GM19395 (cell line): ENCODE results near the gene MIEN1.
"Not testable (repeated sequence)": the region's sequence is repeated elsewhere in the genome, so short reads cannot be mapped to it uniquely, and the experiment has no call there.

Experiments
- ATAC-seq: cut with Tn5 transposase; IDR thresholded peaks from one replicate; pipeline ENCODE4 v1.9.1; 2021; ENCODE audit warnings: mild to moderate bottlenecking, moderate library complexity; ENCODE audit not compliant: unreplicated experiment

The MIEN1 gene

GRCh38 chr17:39719563-39720355, 10.6 kb downstream of the MIEN1 start:
- ATAC-seq = no peak

GRCh38 chr17:39717660-39718059, 12.7 kb downstream of the MIEN1 start:
- ATAC-seq = no peak

GRCh38 chr17:39716879-39717536, 13.3 kb downstream of the MIEN1 start:
- ATAC-seq = no peak

- ATAC-seq = no peak
Measured at GRCh38 chr17:39716073-39716818, 14.1 kb downstream of the MIEN1 start.

GRCh38 chr17:39715375-39716072, 14.8 kb downstream of the MIEN1 start:
- ATAC-seq = no peak

GRCh38 chr17:39714234-39714633, 16.1 kb downstream of the MIEN1 start:
- ATAC-seq = no peak

GRCh38 chr17:39711851-39712250, 18.5 kb downstream of the MIEN1 start:
- no peak for ATAC-seq

- ATAC-seq = not testable (repeated sequence)
Measured at GRCh38 chr17:39711071-39711470, 19.3 kb downstream of the MIEN1 start.

- no peak for ATAC-seq
Measured at GRCh38 chr17:39709998-39710964, 20.1 kb downstream of the MIEN1 start.

GRCh38 chr17:39709319-39709997, 20.9 kb downstream of the MIEN1 start:
- no peak for ATAC-seq

DNA sequence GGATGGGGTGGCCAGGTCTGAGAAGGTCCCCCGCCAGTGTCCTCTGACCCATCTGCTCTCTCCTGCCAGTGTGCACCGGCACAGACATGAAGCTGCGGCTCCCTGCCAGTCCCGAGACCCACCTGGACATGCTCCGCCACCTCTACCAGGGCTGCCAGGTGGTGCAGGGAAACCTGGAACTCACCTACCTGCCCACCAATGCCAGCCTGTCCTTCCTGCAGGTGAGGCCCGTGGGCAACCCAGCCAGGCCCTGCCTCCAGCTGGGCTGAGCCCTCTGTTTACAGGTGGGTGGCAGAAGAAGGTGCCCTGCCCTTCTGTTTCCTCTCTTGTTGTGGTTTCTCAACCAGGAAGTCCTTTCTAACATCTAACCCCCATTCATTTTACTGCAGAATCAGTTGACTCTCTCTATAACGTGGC, 23.4 kb downstream of the MIEN1 start:
- no peak for ATAC-seq

- no peak for ATAC-seq
Measured at GRCh38 chr17:39706383-39706782, 23.9 kb downstream of the MIEN1 start.

- no peak for ATAC-seq
Measured at GRCh38 chr17:39705786-39706348, 24.5 kb downstream of the MIEN1 start.

DNA sequence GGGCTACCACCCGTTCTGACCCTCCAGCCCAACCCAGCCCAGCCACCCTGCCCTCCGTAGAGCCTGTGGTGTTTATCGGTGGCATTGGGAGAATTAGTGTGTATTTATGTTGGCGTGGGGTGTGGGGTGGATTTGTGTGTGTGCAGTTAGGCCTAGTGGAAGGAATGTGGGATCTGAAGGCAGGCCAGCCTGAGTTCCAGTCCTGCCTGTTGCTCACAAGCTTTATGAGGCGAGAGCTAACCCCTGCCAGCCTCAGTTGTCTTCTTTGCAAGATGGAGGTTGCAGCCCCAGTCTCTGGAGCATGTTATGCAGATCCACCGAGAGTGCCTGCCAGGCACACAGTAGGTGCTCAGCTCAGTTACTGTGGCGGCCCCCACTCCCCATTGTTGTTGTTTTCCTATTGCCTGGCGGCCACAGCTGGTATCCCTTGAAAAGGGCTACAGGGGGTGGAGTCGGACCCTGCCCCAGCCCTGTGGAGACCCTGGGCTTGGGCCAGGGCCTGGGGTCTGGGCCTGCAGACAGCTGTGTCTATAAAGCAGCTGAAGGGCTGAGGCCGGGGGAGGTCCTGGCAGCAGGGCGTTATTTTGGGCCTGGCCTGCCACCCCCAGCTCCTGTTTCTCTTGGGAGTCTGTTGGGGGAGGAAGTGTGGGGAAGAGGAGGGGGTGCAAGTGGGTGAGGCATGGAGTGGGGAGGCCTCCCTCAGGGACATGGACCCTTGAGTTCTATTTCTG, 25.3 kb downstream of the MIEN1 start:
- ATAC-seq = no peak

- no peak for ATAC-seq
Measured at GRCh38 chr17:39703913-39704312, 26.4 kb downstream of the MIEN1 start.

GRCh38 chr17:39702901-39703893, 27.1 kb downstream of the MIEN1 start:
- no peak for ATAC-seq

GRCh38 chr17:39701784-39702422, 28.4 kb downstream of the MIEN1 start:
- ATAC-seq = no peak
